AG04450 (cell line): ENCODE results near the gene FAM110D. TPM values are rescaled to one million over a fixed set of nuclear protein-coding genes. Genes with fewer than 3 reads are reported as not detected.

Experiments used
- CTCF ChIA-PET: fragments of 300-600, 350-600 bp; formaldehyde crosslinking; extraction: SDS; loops from one replicate; lab custom pipeline; 2022; ENCODE audit warnings: antibody characterized with exemption, inconsistent platforms; lab: Charles Lee
- POLR2A ChIA-PET: fragments of 350-600 bp; formaldehyde crosslinking; extraction: SDS; loops from one replicate; lab custom pipeline; 2021; ENCODE audit warnings: antibody characterized with exemption, inconsistent platforms; lab: Yijun Ruan, JAX
- DNase-seq: peaks from one replicate; pipeline ENCODE4 v3.0.0-alpha.2; 2011; ENCODE audit warnings: low read depth, low spot score
- H3K27ac ChIP-seq: one replicate; pipeline ENCODE4 v1.5.1; 2012; ENCODE audit warnings: low read depth, low read length, control low read depth
- H3K27me3 ChIP-seq: one replicate; pipeline ENCODE4 v1.6.0; 2012; ENCODE audit warnings: low read length; ENCODE audit not compliant: control insufficient read depth, insufficient read depth
- H3K4me3 ChIP-seq: 2 replicates; pipeline ENCODE4 v1.5.1; 2011; ENCODE audit warnings: mild to moderate bottlenecking, low read depth, low read length, control low read depth
- H3K9me3 ChIP-seq: 2 replicates; pipeline ENCODE4 v1.5.1; 2012; ENCODE audit warnings: low read length; ENCODE audit not compliant: control insufficient read depth, insufficient read depth
- CTCF ChIP-seq: IDR thresholded peaks from 2 replicates; pipeline ENCODE4 v1.5.1; 2011; ENCODE audit warnings: low read depth, low read length, control low read depth, inconsistent platforms
- polyA plus RNA-seq: library from polyadenylated mRNA; depleted of rRNA; stranded (reverse); fragments of >200 nt; gene quantifications from 2 replicates; pipeline ENCODE4 v1.2.3, GENCODE V29; 2011

The FAM110D gene
- polyA plus RNA-seq, 1 experiment: not detected

GRCh38 chr1:26112407-26112775 lies 46.5 kb upstream of the FAM110D start:
- H3K27ac ChIP-seq: no peak overlapping the region
- CTCF ChIA-PET: interaction anchor here (1.4 to 1.6 kb wide), 2 partner anchors 33 to 51 kb away, joined by 3 to 6 read pairs; no protein-coding TSS in a partner anchor
- no peak for TF ChIP-seq CTCF

DNA sequence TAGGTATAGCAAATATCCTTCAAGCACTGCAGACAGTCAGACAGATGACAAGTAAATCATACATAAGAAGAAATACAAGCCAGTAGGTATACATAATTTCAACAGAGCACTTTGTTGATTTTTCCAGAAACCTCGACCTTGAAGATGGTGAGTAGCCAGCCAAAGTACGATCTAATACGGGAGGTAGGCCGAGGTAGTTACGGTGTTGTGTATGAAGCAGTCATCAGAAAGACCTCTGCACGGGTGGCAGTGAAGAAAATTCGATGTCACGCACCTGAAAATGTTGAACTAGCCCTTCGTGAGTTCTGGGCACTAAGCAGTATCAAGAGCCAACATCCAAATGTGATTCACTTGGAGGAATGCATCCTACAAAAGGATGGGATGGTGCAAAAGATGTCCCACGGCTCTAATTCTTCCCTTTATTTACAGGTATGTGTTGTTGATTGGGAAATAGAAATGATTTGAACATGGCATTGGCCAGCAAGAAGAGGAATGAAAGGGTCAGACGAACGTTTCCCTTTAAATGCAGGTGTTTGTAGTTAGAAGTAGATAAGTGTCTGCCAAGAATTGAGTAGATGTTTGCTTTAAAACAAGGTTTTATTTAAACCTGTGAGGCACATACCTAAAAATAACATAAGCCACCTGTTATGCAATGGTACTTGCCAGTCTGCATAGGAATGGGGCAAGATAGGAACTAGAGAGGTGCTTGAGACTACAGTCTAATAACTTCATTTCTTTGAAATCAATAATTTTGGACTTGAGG lies 44.5 kb upstream of the FAM110D start:
- Histone ChIP-seq H3K27ac (no peak overlapping the region), H3K9me3 (no peaks in the 10 kb centered on the region; the same call in 1 of the 2 replicates), H3K4me3 (no peak overlapping the region), H3K27me3 (no peaks in the 10 kb centered on the region)
- DNase-seq: no peak
- TF ChIP-seq CTCF: no peak
- POLR2A ChIA-PET: no interaction called here
- CTCF ChIA-PET: interaction anchor here (0.9 to 1.2 kb wide), 2 partner anchors 30 to 303 kb away, joined by 3 to 6 read pairs; no protein-coding TSS in a partner anchor

More at GRCh38 chr1:26112407-26112775, 46.5 kb upstream of the FAM110D start:
- Histone ChIP-seq H3K4me3 (peak overlapping the region; percentile 98), H3K9me3 (no peaks in the 10 kb centered on the region; the same call in 1 of the 2 replicates), H3K27me3 (no peaks in the 10 kb centered on the region)
- DNase-seq: no peak
- POLR2A ChIA-PET: interaction anchor here (0.6 kb wide), 1 partner anchor 59 kb away, joined by 5 read pairs; the partner anchor contains the start of gene ZNF593OS

DNA sequence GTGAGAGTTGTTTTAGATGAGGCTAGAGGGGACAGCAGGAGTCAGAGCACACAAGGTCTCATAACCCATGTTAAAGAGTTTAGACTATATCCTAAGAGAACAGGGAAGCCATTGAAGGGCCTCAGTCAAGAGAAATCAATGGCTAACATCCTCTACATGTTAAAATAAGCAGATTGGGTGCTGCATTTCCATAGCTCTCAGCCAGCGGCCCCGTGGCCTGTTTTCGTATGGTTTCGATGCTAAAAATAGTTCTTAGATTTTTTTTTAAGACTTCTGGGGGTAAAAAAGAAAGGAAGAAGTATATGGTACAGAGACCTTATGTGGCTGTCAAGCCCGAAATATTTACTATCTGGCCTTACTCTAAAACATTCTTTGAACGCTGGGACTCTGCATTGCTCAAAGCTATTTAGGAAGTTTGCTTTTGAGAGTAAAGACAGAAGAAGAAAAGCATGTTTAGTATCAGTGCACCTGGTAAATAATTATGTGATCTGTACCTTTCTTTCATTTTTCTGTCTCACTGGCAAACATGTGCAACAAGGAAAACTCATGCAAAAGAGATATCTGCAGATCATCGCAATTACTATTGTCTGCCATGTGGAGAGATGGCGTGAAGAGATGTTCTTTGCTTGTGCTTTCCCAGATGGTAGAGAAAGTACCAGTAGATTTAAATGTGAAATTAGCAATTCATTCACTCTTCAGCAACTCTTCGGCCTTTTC lies 38.8 kb upstream of the FAM110D start:
- no peaks in the 10 kb centered on the region for H3K27me3 ChIP-seq
- no peak for DNase-seq
- ChIA-PET POLR2A (no interaction called here), CTCF (no interaction called here)
- no peak overlapping the region for H3K27ac ChIP-seq
- no peak for TF ChIP-seq CTCF
- H3K9me3 ChIP-seq: no peaks in the 10 kb centered on the region
- no peak overlapping the region for H3K4me3 ChIP-seq

- no peak for TF ChIP-seq CTCF
- CTCF ChIA-PET: interaction anchor here (0.7 to 4.5 kb wide), 6 partner anchors 22 to 295 kb away, joined by 3 to 41 read pairs (median 4); partner anchors contain the start of gene CEP85
- no peaks in the 10 kb centered on the region for H3K9me3 ChIP-seq
- H3K27me3 ChIP-seq: no peaks in the 10 kb centered on the region
- DNase-seq: no peak
- H3K27ac ChIP-seq: no peak overlapping the region
- POLR2A ChIA-PET: no interaction called here
- no peak overlapping the region for H3K4me3 ChIP-seq
Measured at GRCh38 chr1:26121854-26122773, 36.8 kb upstream of the FAM110D start.
